ENCODE measurements around the gene LTBP2.
"Not testable (repeated sequence)": the region's sequence is repeated elsewhere in the genome, so short reads cannot be mapped to it uniquely, and the experiment has no call there.

Gene LTBP2

DNA sequence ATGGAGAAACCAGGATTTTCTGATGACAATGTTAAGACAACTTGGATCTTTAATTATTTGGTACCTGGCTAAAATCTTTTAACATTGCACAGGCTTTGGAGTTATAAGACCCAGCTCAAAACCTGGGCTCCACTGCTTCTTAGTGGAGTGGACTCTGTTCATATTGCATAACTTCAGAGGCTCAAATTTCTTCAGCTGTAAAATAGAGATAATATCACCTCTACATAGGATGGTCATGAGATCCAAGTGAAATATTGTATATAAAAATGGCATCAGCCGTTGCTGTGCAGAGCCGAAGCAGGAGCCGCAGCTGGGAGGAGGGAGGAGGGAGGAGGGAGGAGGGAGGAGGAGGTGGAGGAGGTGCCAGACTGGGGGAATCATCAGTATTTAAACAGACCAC is 129.5 kb downstream of the LTBP2 start:
- no peak for DNase-seq

DNA sequence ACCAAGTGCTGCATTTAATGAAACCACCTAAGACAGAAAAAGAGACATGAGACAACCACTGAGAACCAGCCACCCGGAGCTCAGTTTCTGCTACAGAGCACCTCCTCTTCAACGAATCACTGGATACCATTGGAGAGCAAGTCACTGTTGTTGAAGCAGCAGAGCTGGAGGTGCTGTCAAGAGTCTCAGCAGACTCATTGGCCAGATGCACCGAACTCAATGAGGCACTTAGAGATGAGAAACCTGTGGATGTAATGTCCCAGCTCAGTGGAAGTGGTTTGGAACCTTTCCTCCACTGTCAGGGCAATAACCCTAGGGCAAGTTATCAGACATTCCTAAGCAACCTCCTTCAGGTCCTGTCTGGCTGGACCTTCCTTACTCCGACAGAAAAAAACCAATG is 132.0 kb downstream of the LTBP2 start:
- DNase-seq, result no peak

DNA sequence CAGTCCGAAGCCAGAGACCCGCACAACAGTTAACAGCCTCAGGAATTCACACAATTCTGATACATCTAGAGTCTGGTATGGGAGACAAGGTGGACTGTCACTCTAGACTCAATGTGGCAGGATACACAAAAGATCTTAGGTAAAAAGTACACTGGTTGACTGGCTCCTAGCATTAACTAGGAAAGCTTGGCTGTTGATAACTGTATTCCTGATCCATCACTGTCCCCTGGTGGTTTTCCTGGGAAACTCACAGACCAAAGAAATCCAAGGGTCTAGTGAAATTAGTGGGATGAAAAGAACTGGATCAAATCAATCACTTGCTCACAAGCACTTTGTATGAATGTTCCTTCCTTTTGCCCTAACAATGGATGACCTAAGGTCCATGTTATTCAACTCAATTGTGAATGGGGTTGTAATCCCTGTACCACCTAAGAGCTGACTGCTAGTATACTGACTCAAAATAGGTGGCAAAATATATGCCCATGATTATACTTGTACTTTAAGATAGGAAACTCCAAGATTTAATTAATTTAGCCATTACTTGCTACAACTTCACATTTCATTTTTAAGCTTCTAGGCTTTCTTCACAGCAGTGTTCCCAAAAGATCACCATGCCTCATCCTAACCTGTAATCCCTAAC is 132.9 kb downstream of the LTBP2 start:
- no peak for DNase-seq

DNA sequence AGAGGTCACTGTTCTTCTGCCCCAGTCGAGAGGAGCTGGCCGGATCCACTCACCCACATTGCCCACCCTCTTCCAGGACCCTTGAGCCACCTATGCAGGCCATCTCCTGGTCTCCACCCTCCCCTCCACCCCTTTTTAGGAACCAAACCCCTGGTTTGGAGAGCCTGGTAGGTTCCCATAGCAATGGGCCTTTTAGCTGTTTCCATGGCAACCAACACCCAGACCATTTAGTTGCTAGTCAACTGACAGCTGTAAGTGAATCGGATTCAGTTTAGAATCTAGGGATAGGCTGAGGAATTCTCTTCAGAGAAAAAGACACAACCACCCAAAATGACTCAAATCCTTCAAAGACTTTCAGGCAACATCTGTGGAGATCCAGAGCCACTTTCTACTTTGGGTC is 135.4 kb downstream of the LTBP2 start:
- no peak for DNase-seq

DNA sequence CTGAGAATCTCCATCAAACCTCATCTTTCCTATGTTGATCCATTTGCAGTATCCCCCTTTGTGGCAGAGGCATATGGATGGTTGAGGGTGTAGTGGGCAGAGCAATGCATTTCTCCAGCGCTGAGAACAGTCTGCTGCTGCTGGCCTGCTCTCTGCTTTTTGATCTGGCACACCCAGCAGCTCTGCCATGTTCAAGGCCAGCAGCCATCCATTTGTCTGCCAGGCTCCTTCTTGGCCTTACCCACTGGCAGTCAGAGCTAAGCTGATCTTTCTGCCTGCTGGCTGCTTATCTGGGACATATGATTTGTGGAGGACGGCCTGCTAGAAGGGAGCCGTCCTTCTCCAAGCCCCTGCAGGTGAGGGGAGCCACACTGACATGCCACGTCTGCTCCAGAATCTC is 135.9 kb downstream of the LTBP2 start:
- no peak for DNase-seq

DNA sequence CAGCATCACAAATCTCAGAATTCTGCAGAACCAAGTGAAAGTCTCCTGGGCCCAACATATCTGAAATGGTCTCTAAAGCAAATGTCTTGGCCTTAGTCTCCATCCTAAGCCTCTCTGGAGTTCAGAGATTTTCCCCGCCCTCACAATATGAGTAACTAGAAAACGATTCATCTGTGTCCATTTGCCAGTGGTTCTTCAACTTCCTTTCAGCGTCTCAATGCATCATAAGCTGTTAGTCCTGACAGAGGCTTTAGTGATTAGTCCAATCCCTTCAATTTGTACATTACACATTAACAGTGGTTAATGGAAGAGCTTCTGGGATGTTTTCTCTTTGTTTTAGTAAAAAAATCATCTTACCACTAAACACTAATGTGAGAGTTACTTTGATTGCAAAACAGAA is 136.4 kb downstream of the LTBP2 start:
- DNase-seq, result no peak

DNA sequence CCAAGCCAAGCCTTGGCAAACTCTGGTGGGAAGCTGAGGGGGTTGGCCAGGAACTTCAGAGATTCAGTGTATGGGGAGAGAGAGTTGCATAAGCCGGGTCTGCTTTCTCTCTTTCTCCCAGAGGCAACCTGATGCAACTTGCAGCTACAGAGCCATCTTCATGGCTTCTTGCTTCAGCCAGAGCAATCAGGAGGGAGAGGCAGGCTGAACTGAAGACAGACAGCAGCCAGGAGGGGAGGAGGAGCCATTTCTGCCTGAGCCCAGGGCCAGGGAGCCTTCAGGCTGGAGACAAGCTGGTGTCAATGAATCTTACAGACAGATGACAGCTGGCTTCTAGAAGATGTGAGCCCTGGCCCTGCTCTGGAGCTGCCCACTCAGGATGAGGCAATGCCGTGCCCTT is 137.7 kb downstream of the LTBP2 start:
- no peak for DNase-seq

DNA sequence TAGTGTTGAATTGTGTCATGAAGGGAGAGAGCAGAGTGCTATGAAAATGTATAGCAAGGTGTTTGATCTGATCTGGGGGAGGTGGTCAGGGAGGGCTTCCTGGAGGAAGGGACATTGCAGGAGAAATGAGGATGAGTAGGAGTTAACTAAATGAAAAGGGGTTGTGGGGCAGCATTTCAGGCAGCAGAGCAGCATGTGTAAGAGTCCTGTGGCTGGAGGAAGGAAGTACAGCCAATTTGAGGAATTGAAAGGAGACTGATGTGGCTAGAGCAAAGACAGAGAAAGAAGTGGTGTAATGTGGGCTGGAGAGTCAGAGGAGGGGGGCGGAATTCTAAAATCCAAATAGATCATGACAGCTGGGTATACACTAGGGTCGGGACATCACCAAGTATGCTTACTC is 139.4 kb downstream of the LTBP2 start:
- DNase-seq, result no peak

DNA sequence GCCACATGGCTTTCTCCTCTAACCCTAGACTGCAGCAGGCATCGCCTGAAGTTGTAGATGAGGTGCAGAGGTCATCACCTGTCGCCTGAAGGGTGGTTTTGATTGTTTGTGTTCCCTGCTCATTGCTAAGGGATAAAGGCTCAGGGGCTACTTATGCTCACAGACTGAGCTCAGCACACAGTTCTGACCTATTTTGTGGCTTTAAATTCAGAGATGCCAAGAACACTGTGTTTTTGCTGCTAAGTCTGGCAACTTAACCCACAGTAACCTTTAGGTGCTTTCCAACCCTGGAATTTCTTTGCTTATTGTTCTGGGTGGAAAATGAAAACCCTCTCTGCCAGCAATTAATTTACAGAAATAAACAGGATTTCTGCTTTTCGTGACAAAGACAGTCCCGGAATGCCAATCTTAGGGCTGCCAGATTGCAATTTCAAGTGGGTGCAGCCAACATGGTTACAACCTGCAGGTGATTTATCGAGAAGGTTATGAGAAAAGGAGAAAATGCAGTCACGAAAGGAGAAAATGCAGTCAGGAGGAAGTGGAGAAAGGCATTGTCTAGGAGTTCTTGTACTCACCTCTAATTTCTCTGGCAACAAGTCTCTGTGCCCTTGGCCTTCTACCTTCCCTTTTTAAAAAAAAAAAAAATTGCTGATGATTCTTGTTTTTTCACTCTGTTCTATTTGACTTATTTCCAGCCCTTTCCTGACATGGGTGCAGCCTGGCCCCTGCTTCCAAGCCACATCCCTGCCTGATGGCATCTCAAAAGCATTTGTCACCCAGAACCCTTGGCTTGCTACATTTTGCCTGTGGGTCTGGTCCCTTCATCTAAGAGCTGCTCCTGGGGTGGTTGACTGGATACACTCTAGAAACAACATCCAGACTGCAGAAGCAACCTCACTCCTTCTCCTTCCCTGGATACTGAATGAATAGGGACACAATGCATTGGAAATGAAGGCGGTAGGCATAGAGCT is 142.2 kb downstream of the LTBP2 start:
- DNase-seq, result no peak

DNA sequence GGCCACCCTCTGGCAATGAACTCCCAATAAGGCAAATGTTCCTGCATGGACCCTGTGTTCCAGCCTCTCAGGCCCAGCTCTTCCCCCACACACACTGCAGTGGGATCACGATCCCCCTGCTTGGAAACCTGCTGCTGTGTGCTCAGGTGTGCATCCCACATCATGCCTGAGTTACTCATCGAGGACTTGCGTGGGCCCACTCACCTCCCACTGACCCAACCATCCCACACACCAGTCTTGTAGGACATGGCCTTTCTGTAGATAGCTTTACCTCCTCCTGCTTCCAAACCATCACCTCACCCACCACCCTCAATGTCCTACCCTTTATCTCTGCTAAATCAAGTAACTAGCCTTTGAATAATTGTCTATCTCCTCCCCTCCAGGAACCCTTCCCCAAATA is 143.5 kb downstream of the LTBP2 start:
- no peak for DNase-seq

DNA sequence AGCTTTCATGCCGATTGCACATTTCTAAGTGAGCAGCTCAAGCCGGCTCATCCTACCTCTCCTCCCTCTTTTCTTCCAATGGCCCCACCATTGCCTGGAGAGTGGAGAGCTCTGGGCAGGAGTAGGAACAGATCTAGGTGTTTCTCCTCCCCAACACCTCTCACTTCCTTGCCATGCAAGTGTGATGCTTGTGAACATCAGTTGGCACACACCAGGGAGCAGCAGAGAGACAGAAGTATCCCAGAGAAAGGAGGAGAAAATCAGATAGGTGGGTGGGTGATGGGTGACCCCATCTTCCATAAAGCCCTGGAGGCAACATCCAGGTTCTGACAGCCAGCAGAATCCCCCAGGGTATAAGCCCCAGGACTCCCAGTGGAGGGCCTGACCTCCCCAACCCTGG is 146.7 kb downstream of the LTBP2 start:
- no peak for DNase-seq

DNA sequence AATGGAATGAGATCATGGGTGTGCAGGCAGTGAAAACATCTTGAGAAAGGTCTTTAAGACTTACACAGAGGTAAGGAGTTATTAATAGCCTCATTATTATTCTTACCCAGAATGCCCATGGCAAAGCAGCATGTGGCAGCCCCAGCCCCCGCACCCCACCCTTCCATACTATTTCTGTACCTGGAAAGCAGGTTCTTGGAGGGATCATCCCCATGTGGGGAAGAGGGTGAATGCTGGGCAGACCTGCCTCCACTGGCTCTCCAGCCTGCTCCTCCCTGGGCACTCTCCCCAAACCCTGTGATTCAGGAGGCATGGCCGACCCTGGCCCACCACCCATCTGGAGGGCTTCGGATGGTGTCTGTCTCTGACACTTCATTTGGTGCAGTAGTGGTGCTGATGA is 147.3 kb downstream of the LTBP2 start:
- no peak for DNase-seq

DNA sequence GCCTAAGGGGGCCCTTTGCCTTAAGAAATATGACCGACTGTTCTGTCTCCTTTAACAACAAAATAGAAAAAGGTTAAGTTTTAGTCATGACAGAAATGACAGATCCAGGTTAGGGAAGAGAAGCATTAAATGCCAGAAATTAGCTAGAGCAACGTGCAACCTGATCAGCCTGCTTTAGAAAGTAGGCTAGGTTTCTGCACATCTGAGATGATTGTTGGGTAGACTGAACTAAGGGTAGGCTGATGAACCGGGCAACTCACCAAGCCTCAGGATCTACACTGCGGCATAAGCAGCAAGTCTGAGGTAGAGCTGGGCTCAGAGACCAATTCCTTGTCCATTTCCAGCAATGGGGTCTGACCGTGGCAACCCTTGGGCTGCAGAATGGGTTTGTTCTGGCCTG is 148.3 kb downstream of the LTBP2 start:
- no peak for DNase-seq

DNA sequence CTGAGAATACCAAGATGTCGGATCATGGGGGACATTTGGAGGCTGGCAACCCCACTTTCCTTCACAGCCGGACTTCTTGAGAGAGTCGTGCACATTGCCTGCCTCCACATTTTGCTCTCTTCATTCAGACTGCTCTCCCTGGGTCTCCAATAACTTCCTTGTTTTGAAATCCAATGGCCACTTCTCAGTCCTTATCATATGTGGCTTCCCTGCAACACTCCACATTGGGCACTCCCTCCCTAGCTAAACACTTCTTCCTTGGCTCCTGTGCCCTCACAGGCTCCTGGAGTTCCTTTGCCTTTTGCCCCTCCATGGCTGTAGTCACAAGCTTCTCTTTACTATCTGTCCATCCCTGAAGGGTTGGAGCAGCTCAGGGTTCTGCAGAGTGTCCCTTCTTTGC is 149.0 kb downstream of the LTBP2 start:
- no peak for DNase-seq

DNA sequence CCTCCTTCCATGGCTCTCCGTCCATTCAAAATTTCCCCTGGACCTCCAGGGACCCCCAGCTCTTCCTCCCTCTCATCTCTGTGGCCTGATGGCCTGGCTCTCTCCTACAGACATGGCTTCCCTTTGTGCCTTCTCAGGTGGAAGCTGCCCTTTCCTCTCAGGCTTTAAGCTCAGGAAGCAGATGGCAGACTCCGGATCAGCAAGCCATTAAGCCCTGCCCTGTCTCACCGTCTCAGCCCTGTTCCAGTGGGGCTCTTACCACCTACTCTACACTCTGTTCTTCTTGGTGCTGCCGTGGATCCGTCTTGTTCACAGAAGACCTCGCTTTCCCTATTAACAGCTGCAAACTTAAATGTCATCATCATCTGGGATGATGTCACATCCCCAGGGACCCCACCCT is 152.1 kb downstream of the LTBP2 start:
- no peak for DNase-seq

DNA sequence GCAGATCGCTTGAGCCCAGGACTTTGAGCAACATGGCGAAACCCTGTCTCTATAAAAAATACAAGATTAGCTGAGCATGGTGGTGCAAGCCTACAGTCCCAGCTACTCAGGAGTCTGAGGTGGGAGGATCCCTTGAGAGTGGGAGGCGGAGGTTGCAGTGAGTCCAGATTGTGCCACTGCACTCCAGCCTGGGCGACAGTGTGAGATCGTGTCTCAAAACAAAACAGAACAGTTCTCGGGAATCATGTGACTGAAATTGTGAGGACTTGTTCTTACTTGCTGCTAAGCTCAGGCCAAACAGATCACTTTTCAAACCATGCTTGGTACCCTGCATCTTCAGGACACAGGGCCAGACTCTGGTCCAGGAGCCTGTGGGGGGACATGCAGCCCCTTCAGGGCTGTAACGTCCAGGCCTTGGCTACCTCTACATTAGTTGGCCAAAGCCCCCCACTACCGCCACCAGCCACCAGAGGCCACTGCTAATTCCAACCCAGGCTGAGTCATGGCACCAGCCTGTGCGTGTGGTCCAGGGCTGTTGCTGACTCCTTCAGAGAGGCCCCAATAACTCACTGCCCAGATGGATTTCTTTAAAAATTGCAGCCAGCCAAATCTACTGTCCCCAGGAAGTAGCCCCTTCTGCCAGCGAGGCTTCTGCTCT is 152.6 kb downstream of the LTBP2 start:
- DNase-seq, result no peak

DNA sequence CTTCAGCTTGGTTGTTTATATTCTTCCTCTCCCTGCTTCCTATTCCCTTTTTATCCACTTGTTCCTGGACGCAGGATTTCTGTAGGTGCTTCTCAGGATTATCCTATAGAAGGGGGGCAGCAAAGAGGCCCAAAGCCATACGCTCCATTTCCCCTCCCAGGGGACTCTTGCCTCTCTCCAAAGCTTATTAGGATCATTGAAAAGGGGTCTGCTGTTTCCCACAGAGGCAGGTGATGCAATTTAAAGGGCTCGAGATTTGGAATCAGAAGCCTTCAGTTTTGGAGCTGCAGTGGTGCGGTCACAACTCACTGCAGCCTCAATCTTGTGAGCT is 154.5 kb downstream of the LTBP2 start:
- DNase-seq, result no peak

DNA sequence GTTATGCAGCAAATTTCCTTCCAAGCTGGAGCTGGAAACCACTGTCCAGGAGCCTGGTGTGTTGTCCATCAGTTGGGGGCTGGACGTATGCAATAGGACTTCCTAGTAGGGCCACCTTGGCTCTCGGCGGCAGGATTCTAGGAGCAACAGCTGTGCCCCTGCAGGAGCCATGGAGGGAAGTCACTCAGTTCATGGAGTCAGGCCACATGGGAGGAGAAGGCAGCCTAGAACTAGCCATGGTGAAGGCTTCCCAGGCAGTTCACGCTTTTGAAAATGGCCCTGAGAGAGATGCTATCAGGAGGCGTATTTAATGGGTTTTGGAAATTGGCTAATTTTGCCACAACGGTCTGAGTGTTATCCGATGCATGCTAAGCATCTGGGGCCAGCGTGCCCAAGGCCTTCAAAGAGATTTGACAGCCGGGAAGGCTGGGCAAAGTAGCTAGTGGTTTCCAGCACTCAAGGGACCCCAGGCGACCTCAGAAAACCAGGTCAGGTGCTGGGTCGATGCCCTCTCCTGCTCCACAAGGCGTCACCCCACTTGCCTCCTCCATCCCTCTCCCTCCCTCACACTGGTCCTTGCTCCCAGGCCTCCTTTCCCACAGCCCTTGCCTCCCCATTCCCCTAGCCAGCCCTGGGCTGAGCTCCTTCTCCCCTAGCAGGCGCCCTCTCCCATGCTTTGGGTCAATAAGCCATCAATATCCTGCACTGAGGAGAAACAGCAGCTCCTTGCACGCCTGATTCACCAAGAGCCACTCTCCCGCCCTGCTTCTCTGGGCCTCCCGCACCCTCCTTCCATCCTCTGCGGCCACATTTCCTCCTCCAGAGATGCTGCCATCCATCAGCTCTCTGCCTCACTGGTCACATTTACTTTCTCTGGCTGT is 155.1 kb downstream of the LTBP2 start:
- no peak for DNase-seq

DNA sequence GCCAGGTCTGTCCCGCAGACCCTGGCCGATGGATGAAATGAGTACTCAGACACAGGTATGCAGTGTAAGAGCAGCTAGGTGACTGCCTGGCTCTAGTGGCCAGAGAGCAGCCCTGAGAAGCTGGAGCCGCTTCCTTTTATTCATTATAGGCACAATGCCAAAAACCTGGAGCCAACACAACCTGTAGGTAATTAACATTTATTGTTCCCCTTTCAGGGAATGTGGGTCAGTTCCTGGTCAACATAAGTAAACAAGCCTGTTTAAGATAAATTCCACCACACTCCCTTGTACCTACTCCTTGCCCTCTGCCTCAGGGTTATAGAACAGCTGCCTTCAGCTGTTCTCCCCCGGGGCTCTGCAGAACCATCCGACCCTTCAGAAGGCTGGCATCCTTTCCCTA is 157.6 kb downstream of the LTBP2 start:
- DNase-seq, result not testable (repeated sequence)
